WTC11 (cell line): ENCODE results near the gene DUSP3. TPM values are rescaled to one million over a fixed set of nuclear protein-coding genes. Genes with fewer than 3 reads are reported as not detected.

Experiments
- ATAC-seq: fragments of 200-7000 bp; cut with Tn5 transposase; 2 replicates; pipeline ENCODE4 v1.10.0; 2021; ENCODE audit warnings: mild to moderate bottlenecking, moderate library complexity
- CTCF ChIA-PET: fragments of 300-600 bp; sonication (Branson Sonifier 250); formaldehyde crosslinking; loops from one replicate; lab custom pipeline; 2021; ENCODE audit warnings: antibody characterized with exemption; lab: Charles Lee
- POLR2A ChIA-PET: fragments of 350-600 bp; sonication (Branson Sonifier 250); formaldehyde crosslinking; loops from one replicate; lab custom pipeline; 2021; ENCODE audit warnings: antibody characterized with exemption; lab: Charles Lee
- DNase-seq: peaks from one replicate; pipeline ENCODE4 v3.0.0; 2021; ENCODE audit warnings: low spot score
- H3K27ac Mint-ChIP-seq: 2 replicates; pipeline ENCODE4 v1.8.0; 2021; ENCODE audit warnings: mixed read lengths
- H3K27me3 Mint-ChIP-seq: 2 replicates; pipeline ENCODE4 v1.8.0; 2021; ENCODE audit warnings: low read depth, mild to moderate bottlenecking, moderate library complexity, mixed read lengths
- H3K36me3 Mint-ChIP-seq: 2 replicates; pipeline ENCODE4 v1.8.0; 2021; ENCODE audit warnings: mixed read lengths
- H3K4me1 Mint-ChIP-seq: 2 replicates; pipeline ENCODE4 v1.8.0; 2022; ENCODE audit warnings: mixed read lengths
- H3K4me3 Mint-ChIP-seq: 2 replicates; pipeline ENCODE4 v1.8.0; 2021; ENCODE audit warnings: mild to moderate bottlenecking, moderate library complexity, mixed read lengths
- H3K9me3 Mint-ChIP-seq: 2 replicates; pipeline ENCODE4 v1.8.0; 2021; ENCODE audit warnings: mixed read lengths
- ATF3 ChIP-seq: sonication (generic); formaldehyde crosslinking; conservative IDR thresholded peaks from 2 replicates; pipeline ENCODE4 v1.8.1; 2022; ENCODE audit warnings: mild to moderate bottlenecking, missing genetic modification reagents
- CDX4 ChIP-seq: fragments of 250-450 bp; sonication (Bioruptor Pico); IDR thresholded peaks from 2 replicates; pipeline ENCODE4 v1.9.0; 2021; ENCODE audit warnings: moderate library complexity, mild to moderate bottlenecking, inconsistent platforms, borderline replicate concordance
- CTCF ChIP-seq: fragments of 200-600 bp; IDR thresholded peaks from 2 replicates; pipeline ENCODE4 v1.8.0; 2022; ENCODE audit warnings: antibody characterized with exemption
- ERG ChIP-seq: fragments of 250-450 bp; sonication (Bioruptor Pico); IDR thresholded peaks from 2 replicates; pipeline ENCODE4 v1.8.0; 2021; ENCODE audit warnings: mild to moderate bottlenecking
- ETV6 ChIP-seq: sonication (generic); formaldehyde crosslinking; IDR thresholded peaks from 2 replicates; pipeline ENCODE4 v1.8.1; 2022; ENCODE audit warnings: mild to moderate bottlenecking, missing genetic modification reagents
- FOXJ3 ChIP-seq: sonication (generic); formaldehyde crosslinking; IDR thresholded peaks from 2 replicates; pipeline ENCODE4 v1.9.0; 2021; ENCODE audit warnings: missing genetic modification reagents, mild to moderate bottlenecking, borderline replicate concordance
- FOXK1 ChIP-seq: sonication (generic); formaldehyde crosslinking; IDR thresholded peaks from 2 replicates; pipeline ENCODE4 v1.8.0; 2022; ENCODE audit warnings: mild to moderate bottlenecking, moderate library complexity, missing genetic modification reagents
- MYBL2 ChIP-seq: sonication (generic); formaldehyde crosslinking; IDR thresholded peaks from 2 replicates; pipeline ENCODE4 v1.8.1; 2023; ENCODE audit warnings: mild to moderate bottlenecking, moderate library complexity, missing genetic modification reagents
- TEAD4 ChIP-seq: sonication (generic); formaldehyde crosslinking; IDR thresholded peaks from 2 replicates; pipeline ENCODE4 v1.8.0; 2022; ENCODE audit warnings: mild to moderate bottlenecking, missing genetic modification reagents
- ZBTB43 ChIP-seq: sonication (generic); formaldehyde crosslinking; IDR thresholded peaks from 2 replicates; pipeline ENCODE4 v1.8.1; 2023; ENCODE audit warnings: mild to moderate bottlenecking, missing genetic modification reagents
- ZNF416 ChIP-seq: fragments of 250-450 bp; sonication (Bioruptor Pico); IDR thresholded peaks from 2 replicates; pipeline ENCODE4 v1.9.0; 2021; ENCODE audit warnings: mild to moderate bottlenecking, inconsistent platforms
- ZNF423 ChIP-seq: fragments of 250-450 bp; sonication (Bioruptor Pico); IDR thresholded peaks from 2 replicates; pipeline ENCODE4 v2.1.2; 2022; ENCODE audit warnings: mild to moderate bottlenecking, moderate library complexity
- ZNF425 ChIP-seq: fragments of 250-450 bp; sonication (Bioruptor Pico); conservative IDR thresholded peaks from 2 replicates; pipeline ENCODE4 v1.9.0; 2021; ENCODE audit warnings: mild to moderate bottlenecking
- ZNF512 ChIP-seq: sonication (generic); formaldehyde crosslinking; IDR thresholded peaks from 2 replicates; pipeline ENCODE4 v1.8.1; 2022; ENCODE audit warnings: missing genetic modification reagents, borderline replicate concordance
- total RNA-seq: library from RNA; stranded (reverse); gene quantifications from 3 replicates; pipeline ENCODE4 v1.2.3, GENCODE V29; 2021

The DUSP3 gene
- total RNA-seq, 1 experiment from 2014 or later: 31.5 TPM

GRCh38 chr17:43790311-43790940 lies 11.6 kb upstream of the DUSP3 start:
- peaks cover 16% of the 10 kb centered on the region for H3K27me3 Mint-ChIP-seq
- H3K36me3 Mint-ChIP-seq: no peaks in the 10 kb centered on the region; the same call in 1 of the 2 replicates
- peak; percentile 55 for ATAC-seq
- H3K9me3 Mint-ChIP-seq: peaks cover 16% of the 10 kb centered on the region; the same call in 1 of the 2 replicates
- POLR2A ChIA-PET: interaction anchor here (1.0 kb wide), 1 partner anchor 56 kb away, joined by 3 read pairs; no protein-coding TSS in a partner anchor
- TF ChIP-seq FOXJ3 (CRISPR knock-in tag) (no peak), ERG (no peak)
- CTCF ChIA-PET: interaction anchor here (0.6 to 3.7 kb wide), 13 partner anchors 10 to 244 kb away, joined by 3 to 66 read pairs (median 3); partner anchors contain the start of genes CD300LG, ETV4 and PPY
- H3K4me3 Mint-ChIP-seq: no peak overlapping the region
- H3K4me1 Mint-ChIP-seq: peaks cover 8% of the 10 kb centered on the region
- no peak overlapping the region for H3K27ac Mint-ChIP-seq
- DNase-seq: peak; percentile 29

- POLR2A ChIA-PET: interaction anchor here (1.0 kb wide), 1 partner anchor 57 kb away, joined by 3 read pairs; no protein-coding TSS in a partner anchor
- Mint-ChIP-seq H3K4me3 (no peak overlapping the region), H3K27me3 (peaks cover 9% of the 10 kb centered on the region), H3K36me3 (no peaks in the 10 kb centered on the region), H3K4me1 (peaks cover 8% of the 10 kb centered on the region), H3K27ac (no peak overlapping the region)
- ATAC-seq (no peak), DNase-seq (no peak)
- TF ChIP-seq ATF3 (CRISPR knock-in tag) (no peak), ZNF416 (no peak), ZBTB43 (CRISPR knock-in tag) (no peak), CDX4 (CRISPR knock-in tag) (no peak), ZNF512 (CRISPR knock-in tag) (no peak), ETV6 (CRISPR knock-in tag) (no peak)
- TF ChIP-seq, all 79 proteins: peak for 0
- peaks cover 10% of the 10 kb centered on the region; the same call in 1 of the 2 replicates for H3K9me3 Mint-ChIP-seq
- CTCF ChIA-PET: interaction anchor here (0.6 to 3.7 kb wide), 9 partner anchors 22 to 306 kb away, joined by 3 to 66 read pairs (median 4); partner anchors contain the start of genes CD300LG, ETV4 and PPY
Observed at GRCh38 chr17:43789482-43789881, 10.7 kb upstream of the DUSP3 start.

GRCh38 chr17:43788540-43788939 lies 9.8 kb upstream of the DUSP3 start:
- Mint-ChIP-seq H3K9me3 (peaks cover 8% of the 10 kb centered on the region; the same call in 1 of the 2 replicates), H3K4me3 (no peak overlapping the region), H3K27me3 (peaks cover 4% of the 10 kb centered on the region; the same call in 1 of the 2 replicates), H3K27ac (no peak overlapping the region), H3K4me1 (peaks cover 8% of the 10 kb centered on the region), H3K36me3 (no peaks in the 10 kb centered on the region)
- ChIA-PET CTCF (interaction anchor here (1.9 kb wide), 1 partner anchor 58 kb away, joined by 14 read pairs; the partner anchor contains the start of gene CD300LG), POLR2A (no interaction called here)
- TF ChIP-seq ZNF423 (CRISPR knock-in tag): no peak
- no peak for DNase-seq
- no peak for ATAC-seq

GRCh38 chr17:43787728-43788127 lies 9.0 kb upstream of the DUSP3 start:
- no peaks in the 10 kb centered on the region for H3K27me3 Mint-ChIP-seq
- H3K9me3 Mint-ChIP-seq: peaks cover 5% of the 10 kb centered on the region; the same call in 1 of the 2 replicates
- DNase-seq (no peak), ATAC-seq (no peak)
- H3K4me3 Mint-ChIP-seq: no peak overlapping the region
- POLR2A ChIA-PET: no interaction called here
- no peaks in the 10 kb centered on the region for H3K36me3 Mint-ChIP-seq
- peaks cover 8% of the 10 kb centered on the region for H3K4me1 Mint-ChIP-seq
- H3K27ac Mint-ChIP-seq: no peak overlapping the region
- CTCF ChIA-PET: interaction anchor here (0.7 to 1.9 kb wide), 2 partner anchors 59 to 90 kb away, joined by 3 to 14 read pairs; partner anchors contain the start of gene CD300LG
- TF ChIP-seq CTCF (no peak), ZNF416 (no peak), ZNF512 (CRISPR knock-in tag) (no peak), MYBL2 (CRISPR knock-in tag) (no peak), ZNF425 (CRISPR knock-in tag) (no peak), TEAD4 (CRISPR knock-in tag) (no peak), FOXK1 (no peak)
